D341Med (cell line): ENCODE measurements around the gene APBA1.
A peak's percentile ranks its signal among the peaks of the same experiment; 100 is the strongest.
"Not testable (repeated sequence)": the region's sequence is repeated elsewhere in the genome, so short reads cannot be mapped to it uniquely, and the experiment has no call there.

Experiments used
- DNase-seq: peaks from one replicate; pipeline ENCODE4 v3.0.0; 2012; ENCODE audit warnings: low spot score

Gene APBA1

DNA sequence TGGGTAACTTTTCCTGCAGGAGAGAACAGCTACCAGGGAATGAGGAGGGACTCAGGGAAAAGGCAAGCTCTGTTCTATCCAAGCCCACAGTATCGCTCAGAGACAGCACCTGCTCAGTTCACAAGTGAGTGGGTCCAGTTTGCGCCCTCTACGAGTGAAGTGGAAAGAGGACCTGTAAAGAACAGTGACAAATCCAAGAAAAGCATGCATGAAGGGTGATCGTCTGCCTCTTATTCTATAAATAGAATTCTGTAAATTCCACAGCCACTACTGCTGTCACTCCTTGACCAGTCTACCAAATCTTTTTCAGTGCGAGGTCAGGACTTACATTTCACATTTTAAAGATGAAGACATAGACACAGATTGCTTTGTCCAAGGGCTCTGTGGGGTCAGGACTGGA lies 229.7 kb downstream of the APBA1 start:
- DNase-seq: no peak

DNA sequence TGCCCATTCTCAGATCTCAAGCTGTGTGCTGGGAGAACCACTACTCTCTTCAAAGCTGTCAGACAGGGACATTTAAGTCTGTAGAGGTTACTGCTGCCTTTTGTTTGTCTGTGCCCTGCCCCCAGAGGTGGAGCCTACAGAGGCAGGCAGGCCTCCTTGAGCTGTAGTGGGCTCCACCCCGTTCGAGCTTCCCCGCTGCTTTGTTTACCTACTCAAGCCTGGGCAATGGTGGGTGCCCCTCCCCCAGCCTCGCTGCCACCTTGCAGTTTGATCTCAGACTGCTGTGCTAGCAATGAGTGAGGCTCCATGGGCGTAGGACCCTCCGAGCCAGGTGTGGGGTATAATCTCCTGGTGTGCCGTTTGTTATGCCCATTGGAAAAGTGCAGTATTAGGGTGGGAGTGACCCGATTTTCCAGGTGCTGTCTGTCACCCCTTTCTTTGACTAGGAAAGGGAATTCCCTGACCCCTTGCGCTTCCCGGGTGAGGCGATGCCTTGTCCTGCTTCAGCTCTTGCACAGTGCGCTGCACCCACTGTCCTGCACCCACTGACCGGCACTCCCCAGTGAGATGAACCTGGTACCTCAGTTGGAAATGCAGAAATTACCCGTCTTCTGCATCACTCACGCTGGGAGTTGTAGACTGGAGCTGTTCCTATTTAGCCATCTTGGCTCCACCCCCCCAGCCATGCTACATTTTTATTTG lies 231.8 kb downstream of the APBA1 start:
- not testable (repeated sequence) for DNase-seq

DNA sequence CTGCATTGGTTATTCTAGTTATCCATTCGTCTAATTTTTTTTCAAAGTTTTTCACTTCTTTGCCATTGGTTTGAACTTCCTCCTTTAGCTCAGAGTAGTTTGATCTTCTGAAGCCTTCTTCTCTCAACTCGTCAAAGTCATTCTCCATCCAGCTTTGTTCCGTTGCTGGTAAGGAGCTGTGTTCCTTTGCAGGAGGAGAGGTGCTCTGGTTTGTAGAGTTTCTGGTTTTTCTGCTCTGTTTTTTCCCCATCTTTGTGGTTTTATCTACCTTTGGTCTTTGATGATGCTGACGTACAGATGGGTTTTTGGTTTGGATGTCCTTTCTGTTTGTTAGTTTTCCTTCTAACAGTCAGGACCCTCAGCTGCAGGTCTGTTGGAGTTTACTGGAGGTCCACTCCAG lies 232.5 kb downstream of the APBA1 start:
- not testable (repeated sequence) for DNase-seq

DNA sequence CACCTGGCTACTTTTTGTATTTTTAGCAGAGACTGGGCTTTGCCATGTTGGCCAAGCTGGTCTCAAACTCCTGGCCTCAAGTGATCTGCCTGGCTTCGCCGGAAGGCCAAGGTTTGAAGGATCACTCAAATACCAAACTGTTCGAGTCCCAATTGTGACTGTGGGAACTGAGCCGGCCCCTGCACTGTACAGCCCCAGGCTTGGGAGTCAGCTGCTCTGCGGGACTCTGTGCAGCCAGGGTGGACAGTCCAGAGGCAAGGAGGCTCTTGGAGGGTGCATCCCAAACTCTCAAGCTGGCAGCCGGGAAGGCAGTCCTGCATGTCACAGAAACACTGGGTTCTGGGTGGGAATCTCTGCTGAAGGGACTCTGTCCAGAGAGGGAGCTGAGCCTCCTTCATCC lies 238.2 kb downstream of the APBA1 start:
- DNase-seq: no peak

DNA sequence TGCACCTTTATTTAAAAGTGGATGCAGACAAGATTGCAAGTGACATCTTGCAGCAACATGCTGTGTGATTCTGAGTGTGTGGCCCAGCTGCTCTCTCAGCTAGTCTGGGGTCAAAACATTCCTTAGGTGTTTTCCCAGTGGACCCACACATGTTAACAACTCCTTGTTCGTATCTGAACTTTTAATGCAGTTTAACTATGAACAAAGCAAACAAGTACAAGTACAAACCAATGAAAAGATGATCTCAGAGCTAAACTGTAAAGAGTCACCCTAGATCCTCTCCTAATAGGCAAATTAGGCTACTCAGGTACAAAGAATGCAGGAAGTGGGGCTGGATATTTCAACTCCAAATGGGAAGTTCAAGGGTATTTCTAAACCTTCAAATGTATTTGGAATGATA lies 238.8 kb downstream of the APBA1 start:
- DNase-seq: no peak

DNA sequence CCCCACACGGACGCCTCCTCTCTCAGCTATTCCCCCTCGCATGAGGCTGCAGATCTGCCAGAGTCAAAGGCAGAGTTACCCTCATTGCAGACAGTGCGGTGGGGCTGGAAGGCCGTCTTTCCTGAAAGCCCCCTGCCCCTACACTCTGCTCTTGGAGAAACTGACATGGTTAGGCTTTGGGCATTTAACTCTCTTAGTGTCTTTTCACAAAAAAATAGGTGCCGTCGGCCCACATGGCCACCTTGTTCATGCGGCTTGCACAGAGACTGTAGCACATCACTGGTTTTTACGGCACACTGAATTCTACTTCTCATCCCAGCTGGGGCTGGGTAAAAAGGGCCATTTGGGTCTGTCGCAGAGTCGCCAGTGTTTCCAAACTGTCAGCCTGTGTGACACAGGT lies 239.5 kb downstream of the APBA1 start:
- DNase-seq: no peak

DNA sequence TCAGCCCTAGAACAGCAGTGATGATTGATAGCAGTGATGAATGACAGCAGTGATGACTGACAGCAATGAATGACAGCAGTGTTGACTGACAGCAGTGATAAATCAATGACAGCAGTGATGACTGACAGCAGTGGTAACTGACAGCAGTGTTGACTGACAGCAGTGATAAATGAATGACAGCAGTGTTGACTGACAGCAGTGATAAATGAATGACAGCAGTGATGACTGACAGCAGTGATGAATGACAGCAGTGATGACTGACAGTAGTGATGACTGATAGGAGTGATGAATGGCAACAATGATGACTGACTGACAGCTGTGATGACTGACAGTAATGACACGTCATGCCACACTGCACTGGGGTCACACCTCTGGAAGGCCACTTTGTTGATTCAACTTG lies 240.4 kb downstream of the APBA1 start:
- DNase-seq: no peak

DNA sequence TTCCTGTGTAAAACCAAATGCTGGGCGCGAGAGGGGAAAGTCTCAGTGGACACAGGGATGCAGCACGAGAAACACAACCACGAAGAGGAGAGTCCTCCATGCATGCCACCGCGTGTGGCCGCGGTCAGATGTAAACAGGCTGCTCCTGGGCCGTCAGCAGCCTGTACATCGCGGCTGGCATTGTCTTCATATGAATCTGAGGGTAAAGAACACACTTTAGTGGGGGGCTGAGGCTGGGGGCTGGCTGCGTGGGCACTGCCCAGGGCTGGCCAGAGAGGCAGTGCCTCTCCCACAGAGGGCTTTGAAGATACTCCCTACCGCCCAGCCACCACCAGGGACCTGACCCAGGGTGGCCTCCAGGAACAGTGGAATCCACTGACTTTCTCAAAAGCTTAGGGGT lies 241.0 kb downstream of the APBA1 start:
- no peak for DNase-seq

DNA sequence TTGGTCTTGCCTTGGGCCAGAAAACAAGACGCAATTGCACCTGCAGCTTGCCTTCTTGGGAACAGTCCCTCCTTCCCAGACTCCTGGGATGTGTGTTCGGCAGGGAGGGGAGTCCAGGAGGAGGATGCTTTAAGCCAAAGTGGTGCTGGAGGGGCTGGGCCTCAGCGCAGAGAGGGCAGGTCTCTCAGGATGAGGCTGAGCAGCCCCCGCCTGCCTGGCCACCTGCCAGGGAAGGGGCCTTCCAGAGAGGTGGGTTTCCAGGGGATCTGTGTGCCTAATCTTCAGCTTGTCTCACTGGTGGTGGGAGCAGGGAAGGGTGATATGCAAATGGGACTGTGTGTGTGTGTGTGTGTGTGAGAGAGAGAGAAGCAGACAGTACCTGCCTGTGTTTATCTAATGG lies 242.0 kb downstream of the APBA1 start:
- no peak for DNase-seq

DNA sequence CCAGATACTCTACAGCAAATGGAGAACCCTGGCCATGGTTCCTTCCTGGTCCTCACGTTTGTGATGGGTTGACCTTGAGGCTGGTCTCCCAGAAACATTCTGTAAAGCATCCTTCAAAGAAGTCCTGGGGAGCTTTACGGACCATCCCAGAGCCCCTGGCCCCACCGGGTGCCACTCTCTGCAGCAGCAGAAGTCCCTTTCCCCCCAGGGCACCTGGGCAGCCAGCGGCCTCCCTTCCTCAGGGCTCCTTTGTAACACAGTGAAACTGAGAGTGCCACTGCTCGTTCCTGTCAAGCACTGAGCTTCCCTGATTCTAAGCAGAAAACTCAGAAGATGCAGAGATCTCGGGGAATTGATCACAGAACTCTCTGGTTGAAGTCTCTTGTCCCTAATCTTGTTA lies 242.9 kb downstream of the APBA1 start:
- DNase-seq: no peak

DNA sequence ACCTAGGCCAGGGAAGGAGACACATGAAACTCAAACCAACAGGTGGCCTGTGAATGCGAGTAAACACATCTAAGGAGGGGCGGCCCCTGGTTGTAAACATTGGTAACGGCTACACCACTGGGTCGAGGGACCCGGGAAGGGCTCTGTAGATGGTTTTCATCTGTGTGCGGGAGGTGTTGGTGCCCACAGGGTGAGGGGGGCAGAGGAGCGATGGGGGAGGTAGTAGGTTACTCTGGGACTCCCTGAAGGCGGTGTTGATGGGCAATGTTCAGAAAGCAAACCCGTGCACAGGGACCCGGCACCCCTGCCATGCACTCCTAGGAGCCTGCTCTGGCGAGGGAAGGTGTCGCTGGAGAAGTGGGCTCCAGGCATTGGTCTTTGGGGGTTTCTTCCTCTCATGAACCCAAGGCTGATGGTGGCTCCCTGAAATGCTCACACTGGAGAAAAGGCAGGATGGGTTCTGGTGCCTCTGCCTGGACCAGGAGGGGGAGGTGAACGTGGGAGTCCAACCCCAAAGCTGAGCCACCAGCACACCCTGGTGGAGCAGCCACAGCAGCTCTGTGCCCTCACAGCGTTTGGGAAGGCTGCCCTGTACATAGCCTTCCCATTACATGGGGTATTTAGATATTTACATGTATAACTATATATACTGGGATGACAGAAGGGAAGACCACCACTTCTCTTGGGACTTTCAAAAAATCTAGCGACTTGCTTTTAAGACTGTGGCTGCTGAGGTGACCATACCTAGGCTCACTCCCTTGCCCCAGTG lies 244.0 kb downstream of the APBA1 start:
- no peak for DNase-seq

DNA sequence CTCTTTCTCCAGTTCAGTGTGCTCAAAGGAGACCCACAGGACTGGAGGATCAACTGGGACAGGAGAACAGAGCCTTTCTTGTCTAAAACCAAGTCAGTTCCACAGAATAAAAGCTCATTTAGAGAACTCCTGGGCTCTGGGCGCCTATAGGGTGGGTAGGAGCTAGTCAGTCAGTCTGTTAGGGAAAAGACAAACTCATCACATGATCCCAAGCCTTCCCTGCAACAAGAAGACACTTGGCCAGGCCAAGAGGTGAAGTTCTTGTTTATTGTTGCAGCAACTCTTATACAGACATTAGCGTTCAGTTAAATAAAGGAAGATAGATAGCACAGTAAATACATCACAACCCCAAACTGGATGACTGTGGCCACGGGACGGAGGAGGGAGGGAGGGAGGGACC lies 244.9 kb downstream of the APBA1 start:
- DNase-seq: no peak

DNA sequence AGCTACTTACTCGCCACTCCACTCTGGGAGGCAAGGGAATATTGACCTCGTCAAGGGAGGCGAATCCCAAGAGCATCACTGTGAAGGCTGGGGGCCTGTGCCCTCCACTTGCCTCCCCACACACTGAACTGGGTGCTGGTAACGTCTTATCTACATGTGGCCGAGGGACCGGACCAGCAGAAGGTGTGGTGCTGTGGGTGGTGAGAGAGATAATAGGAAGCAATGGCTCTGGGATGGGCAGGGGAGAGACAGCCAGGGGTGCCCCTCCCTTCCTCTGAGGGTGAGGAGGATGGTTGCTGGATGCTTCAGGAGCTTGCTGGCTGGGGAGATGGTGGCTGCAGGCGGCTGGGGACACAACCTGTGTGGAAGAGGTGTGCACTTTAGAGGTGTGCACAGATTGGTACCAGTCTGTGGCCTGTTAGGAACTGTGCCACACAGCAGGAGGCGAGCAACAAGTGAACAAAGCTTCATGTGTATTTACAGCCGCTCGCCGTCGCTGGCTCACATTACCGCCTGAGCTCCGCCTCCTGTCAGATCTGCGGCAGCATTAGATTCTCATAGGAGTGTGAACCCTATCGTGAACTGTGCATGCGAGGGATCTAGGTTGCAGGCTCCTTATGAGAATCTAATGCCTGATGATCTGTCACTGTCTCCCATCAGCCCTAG lies 246.9 kb downstream of the APBA1 start:
- no peak for DNase-seq

DNA sequence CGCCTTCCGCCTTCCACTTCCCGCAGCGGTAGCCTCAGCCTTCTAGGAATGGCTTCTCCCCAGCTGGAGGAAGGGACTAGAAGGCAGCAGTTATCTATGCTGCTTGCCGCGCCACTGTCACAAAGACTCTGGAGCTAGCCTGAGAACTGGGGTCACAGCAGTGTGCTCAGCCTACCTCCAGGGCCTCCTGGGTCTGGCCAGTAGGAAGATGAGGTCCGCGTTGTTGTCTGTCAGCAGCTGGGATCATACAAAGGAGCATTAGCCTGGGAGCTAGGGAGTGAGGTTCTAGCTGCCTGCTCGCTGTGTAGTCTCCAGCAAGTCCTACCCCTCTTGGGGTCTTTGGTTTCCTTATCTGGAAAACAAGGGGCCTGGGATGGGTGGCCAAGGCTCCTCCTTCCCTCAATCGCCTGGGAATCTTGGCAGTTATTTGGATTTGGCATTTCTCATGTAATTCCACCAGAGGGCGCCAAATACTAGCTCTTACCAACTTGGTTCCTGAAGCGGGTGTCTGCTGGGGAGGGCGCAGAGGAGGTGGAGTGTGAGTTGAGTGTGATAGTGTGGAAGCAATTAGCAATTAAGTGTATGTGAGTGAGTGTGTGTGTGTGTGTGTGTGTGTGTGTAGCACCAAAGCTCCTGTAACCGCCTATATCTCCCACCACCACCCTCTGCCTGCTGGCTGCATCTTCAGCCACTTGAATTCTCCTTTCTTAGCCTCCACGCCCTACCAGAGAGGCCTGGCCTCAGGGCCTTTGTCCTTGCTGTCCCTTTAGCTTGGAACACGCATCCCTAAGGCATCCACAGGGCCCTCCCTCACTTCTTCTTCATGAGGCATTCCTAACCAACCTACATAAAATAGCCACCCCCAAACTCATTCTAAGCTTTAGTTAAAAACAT lies 250.0 kb downstream of the APBA1 start:
- DNase-seq: peak; percentile 79

DNA sequence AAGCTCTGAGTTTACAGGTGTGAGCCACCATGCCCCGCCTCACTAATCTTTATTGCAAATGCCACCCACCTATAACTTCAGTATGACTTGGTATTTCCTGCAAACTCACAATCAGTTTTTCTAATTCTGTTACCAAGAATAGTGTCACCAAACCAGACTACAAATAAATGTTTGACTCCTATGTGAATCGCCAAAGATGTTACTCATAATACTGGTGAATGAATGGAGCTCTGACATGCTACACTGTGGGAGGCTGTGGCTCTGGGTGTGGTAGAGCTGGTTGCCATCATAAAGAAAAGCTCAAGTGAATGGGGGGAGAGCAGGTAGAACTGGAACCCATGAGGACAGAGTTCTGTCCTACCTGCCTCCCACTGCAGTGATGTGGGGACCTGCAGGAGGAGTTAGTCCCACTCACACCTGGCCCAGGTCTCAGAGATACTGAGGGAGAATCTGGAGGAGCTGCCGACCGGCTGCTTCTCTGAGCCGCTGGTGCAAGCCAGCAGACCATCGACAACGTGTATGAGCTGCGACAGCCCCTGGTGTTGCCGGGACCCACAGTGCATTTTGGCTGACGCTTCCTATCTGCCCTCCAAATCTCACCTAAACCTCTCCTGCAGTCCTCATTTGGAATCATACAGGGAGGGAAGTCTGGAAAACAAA lies 251.4 kb downstream of the APBA1 start:
- DNase-seq: no peak

DNA sequence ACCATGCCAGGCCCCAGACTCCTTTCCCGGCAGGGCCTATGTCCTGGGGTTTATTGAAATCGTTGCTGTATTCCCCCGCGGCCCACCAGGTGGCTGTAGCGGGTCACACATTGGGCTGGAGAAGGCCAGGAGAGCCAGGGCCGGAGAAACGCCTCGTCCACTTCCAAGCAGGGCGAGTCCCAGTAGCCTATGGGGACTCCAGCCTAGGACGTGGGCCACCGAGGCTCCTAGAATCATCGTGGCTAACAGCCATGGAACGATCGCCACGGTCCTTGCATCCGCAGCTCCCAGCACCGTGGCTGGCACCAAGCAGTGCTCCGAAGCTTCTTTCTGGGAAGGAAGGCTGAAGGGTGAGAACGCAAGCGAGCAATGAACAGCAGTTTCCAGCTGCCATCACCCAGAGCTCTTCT lies 259.4 kb downstream of the APBA1 start:
- DNase-seq: peak; percentile 83

DNA sequence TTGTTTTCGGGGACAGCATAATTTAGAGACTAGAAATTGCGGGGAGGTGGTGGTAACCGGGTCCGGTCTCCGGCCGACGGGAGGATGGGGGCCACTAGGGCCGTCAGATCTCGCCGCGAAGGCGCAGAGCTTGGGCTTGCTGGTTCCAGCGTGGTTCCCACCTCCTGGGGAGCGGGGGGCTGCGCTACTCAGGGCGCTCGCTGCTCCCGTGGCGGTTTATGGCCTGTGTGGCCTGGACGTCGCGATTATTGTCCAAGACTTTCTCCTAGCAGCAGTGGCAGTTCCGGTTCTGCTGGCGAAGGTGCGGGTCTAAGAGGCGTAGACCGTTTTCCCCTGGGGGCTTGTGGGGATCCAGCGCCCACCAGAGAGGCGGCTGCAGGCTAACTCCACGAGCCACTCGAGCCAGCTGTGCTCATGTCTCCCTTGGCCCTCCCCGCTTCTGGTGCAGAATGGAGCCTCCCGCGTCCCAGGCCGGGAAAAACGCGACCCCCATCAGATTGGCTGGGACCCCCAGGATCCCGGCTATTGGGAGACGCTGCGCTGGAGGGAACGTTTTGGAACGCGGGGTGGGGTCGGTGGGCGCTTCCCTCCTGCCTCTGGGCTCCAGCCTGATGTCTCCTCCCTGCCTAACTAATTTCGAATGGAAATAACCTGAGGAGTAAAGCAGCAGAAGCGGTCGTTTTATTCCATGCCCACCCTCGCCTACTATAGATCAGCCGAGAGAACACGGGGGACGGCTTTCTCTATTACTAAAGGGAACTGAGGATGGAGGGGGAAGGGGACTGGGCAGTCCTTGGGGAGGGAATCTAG lies 260.0 kb downstream of the APBA1 start:
- DNase-seq: no peak

DNA sequence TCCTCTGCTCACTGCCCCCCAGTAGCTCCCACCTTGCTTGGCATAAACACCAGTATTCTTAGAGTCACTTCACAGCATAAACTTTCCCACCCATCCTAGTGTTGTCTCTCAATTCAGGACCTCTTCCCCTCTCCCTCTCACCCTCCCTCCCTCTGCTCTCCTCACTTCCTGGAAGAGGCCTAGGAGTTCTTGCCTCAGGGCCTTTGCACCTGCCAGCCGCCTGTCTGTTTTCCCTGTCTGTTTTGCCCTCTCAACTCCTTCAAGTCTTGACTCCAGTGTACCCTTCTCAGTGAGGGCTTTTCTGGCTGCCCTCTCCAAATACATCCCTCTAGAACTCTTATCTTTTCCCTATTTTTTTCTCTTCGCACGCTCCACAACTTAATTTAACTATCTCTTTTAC lies 260.9 kb downstream of the APBA1 start:
- DNase-seq: no peak

DNA sequence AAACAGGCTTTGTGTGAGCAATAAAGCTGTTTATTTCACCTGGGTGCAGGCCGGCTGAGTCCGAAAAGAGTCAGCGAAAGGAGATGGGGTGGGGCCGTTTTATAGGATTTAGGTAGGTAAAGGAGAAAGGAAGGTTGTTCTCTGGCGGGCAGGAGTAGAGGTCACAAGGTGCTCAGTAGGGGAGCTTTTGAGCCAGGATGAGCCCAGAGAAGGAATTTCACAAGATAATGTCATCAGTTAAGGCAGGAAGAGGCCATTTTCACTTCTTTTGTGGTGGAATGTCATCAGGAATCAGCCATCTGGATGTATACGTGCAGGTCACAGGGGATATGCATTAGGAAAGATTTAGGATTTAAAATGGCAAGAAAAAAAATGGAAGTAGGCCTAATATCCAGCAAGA lies 262.2 kb downstream of the APBA1 start:
- not testable (repeated sequence) for DNase-seq

DNA sequence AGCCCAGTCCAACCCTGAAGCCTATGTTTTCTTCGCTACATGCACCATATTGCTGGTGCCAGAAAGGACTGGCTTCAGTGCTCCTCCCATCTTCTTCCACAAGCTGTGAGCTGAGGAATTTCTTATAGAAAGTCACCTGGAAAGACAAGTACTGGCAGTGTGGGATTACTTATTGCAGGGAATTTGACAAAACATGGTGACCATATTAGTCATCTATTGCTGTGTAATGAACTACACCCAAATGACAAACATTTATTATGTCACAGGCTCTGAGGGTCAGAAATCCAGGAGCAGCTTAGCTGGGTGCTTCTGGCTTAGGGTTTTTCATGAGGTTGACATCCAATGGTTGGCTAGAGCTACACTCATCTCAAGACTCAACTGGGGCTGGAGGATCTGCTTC lies 271.7 kb downstream of the APBA1 start:
- no peak for DNase-seq
